ENCODE results near the gene SVOPL. TPM values are rescaled to one million over a fixed set of nuclear protein-coding genes. Genes with fewer than 3 reads are reported as not detected.

SVOPL gene
- total RNA-seq, 1 experiment from 2014 or later = 1.1 TPM

DNA sequence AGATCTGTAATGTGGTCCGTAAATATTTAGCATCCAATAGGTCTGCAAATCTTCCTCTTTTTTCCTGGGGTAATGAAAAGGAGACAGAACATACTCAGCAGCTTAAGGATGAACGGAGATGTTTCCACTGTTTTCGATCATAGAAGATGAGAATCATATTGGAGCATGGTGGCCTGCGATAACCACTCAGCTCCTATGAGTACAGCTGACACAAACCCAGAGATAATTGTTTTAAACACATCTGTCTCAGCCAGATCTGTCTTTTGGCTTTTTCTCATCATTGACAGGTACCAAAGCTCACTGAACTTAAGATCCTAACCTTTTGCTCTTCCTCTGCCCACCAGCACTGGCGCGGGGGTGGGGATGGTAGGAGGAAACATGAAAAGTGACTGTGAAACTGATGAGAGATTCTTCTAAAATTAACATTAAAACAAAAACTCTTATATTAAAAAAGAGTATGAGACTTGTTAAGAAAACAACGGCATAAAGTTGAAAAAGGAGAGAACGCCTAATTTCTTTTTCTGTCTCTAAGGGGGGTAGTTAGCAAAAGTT lies 71.0 kb downstream of the SVOPL start:
- H2BK12ac ChIP-seq (ENCODE audit: insufficient read length, low read depth, low read length) = no peak overlapping the region
- no peak overlapping the region for H3K4me3 Mint-ChIP-seq
- H3K56ac ChIP-seq (ENCODE audit: insufficient read length, low read depth, low read length) = no peak overlapping the region
- H3K18ac ChIP-seq (ENCODE audit: insufficient read length, low read depth, low read length) = no peak overlapping the region
- H4K91ac ChIP-seq (ENCODE audit: insufficient read length, low read depth, low read length) = no peak overlapping the region
- TF ChIP-seq, protein P1, sequence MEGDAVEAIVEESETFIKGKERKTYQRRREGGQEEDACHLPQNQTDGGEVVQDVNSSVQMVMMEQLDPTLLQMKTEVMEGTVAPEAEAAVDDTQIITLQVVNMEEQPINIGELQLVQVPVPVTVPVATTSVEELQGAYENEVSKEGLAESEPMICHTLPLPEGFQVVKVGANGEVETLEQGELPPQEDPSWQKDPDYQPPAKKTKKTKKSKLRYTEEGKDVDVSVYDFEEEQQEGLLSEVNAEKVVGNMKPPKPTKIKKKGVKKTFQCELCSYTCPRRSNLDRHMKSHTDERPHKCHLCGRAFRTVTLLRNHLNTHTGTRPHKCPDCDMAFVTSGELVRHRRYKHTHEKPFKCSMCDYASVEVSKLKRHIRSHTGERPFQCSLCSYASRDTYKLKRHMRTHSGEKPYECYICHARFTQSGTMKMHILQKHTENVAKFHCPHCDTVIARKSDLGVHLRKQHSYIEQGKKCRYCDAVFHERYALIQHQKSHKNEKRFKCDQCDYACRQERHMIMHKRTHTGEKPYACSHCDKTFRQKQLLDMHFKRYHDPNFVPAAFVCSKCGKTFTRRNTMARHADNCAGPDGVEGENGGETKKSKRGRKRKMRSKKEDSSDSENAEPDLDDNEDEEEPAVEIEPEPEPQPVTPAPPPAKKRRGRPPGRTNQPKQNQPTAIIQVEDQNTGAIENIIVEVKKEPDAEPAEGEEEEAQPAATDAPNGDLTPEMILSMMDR (conservative IDR thresholded peaks at IDR 0.05) = no peak
- H3T11ph ChIP-seq (ENCODE audit: low read length) = no peak overlapping the region
- WGBS (ENCODE audit: extremely low coverage, insufficient read length, low lambda C conversion rate) = no CpG with 5 or more reads among the region's 8 CpGs
- H2BK15ac ChIP-seq (ENCODE audit: low read depth, low read length) = no peak overlapping the region
- H2BK120ac ChIP-seq (ENCODE audit: low read depth, low read length, poor library complexity, severe bottlenecking) = no peak overlapping the region
- H3K27ac ChIP-seq (ENCODE audit: insufficient read length, low read depth, low read length) = no peak overlapping the region
- no peaks in the 10 kb centered on the region for H3K79me1 ChIP-seq (ENCODE audit: insufficient read depth, low read depth, low read length, poor library complexity, severe bottlenecking)
- H3K4me1 ChIP-seq (ENCODE audit: insufficient read depth, low read length) = peaks cover 4% of the 10 kb centered on the region; the same call in 1 of the 2 replicates
- no peak overlapping the region for H4K8ac ChIP-seq (replicated peaks; ENCODE audit: insufficient read length, low read depth, low read length)
- H2BK20ac ChIP-seq (ENCODE audit: low read depth, low read length, poor library complexity, severe bottlenecking) = no peak overlapping the region
- H4K20me1 ChIP-seq (ENCODE audit: control insufficient read depth, insufficient read depth, insufficient read length) = no peaks in the 10 kb centered on the region
- no peaks in the 10 kb centered on the region for H3K36me3 Mint-ChIP-seq (ENCODE audit: insufficient read depth in 1 of 3, low read depth in 3 of 3)
- no peak overlapping the region for H3K27ac Mint-ChIP-seq
- no peak overlapping the region for H3K4me2 ChIP-seq (ENCODE audit: insufficient read depth, insufficient read length, low read length)
- no peaks in the 10 kb centered on the region for H3K23me2 ChIP-seq (ENCODE audit: insufficient read length, low read depth, low read length, poor library complexity, severe bottlenecking)
- no peak overlapping the region for H2BK5ac ChIP-seq (ENCODE audit: insufficient read length, low read length)
- no peaks in the 10 kb centered on the region for H3K9me3 ChIP-seq (ENCODE audit: control insufficient read depth, low read depth, low read length)
- peaks cover 17 to 19% of the 10 kb centered on the region in 2 experiments for H3K4me1 Mint-ChIP-seq
- no peaks in the 10 kb centered on the region for H3K79me2 ChIP-seq (ENCODE audit: insufficient read depth, low read length)
- H3K9me3 Mint-ChIP-seq = no peaks in the 10 kb centered on the region
- H2AFZ ChIP-seq (ENCODE audit: low read length) = no peak overlapping the region
- no peak for DNase-seq
- no peak overlapping the region for H4K5ac ChIP-seq (ENCODE audit: insufficient read length, low read depth, low read length)
- H3K9ac ChIP-seq (ENCODE audit: extremely low read depth, insufficient read length, low read length) = no peak overlapping the region
- no peaks in the 10 kb centered on the region for H3K27me3 Mint-ChIP-seq (ENCODE audit: low read depth)
- no peaks in the 10 kb centered on the region for H3K27me3 ChIP-seq (ENCODE audit: insufficient read depth, low read length)
- no peak overlapping the region for H3K4ac ChIP-seq (ENCODE audit: low read depth, low read length)
- H2AK5ac ChIP-seq (ENCODE audit: insufficient read length, low read length) = no peak overlapping the region
- H3K14ac ChIP-seq (ENCODE audit: insufficient read depth, low read length) = no peak overlapping the region
- H3K23ac ChIP-seq (ENCODE audit: insufficient read length, low read depth, low read length) = no peak overlapping the region
